ENCODE measurements around the gene RMDN2.

DNA sequence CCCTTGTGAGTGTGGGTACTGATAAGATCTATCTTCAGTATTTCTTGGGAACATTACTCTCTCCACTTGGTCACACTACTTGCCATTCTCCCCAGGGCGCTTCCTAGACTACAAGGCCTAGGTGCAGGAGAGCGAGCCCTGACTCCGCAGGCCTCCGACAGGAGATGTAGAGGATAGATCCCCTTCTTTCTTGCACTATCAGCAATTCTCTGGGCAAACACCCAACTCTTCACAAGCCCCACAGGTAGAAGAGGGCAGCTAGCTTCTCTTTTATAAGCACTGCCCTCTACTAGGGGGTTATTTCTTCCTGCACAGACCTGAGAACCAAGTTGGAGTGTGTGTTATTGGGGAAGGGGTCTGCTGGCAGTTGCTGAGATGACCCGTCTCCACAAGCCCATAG is 10.7 kb upstream of the RMDN2 start:
- TF ChIP-seq, protein P1, sequence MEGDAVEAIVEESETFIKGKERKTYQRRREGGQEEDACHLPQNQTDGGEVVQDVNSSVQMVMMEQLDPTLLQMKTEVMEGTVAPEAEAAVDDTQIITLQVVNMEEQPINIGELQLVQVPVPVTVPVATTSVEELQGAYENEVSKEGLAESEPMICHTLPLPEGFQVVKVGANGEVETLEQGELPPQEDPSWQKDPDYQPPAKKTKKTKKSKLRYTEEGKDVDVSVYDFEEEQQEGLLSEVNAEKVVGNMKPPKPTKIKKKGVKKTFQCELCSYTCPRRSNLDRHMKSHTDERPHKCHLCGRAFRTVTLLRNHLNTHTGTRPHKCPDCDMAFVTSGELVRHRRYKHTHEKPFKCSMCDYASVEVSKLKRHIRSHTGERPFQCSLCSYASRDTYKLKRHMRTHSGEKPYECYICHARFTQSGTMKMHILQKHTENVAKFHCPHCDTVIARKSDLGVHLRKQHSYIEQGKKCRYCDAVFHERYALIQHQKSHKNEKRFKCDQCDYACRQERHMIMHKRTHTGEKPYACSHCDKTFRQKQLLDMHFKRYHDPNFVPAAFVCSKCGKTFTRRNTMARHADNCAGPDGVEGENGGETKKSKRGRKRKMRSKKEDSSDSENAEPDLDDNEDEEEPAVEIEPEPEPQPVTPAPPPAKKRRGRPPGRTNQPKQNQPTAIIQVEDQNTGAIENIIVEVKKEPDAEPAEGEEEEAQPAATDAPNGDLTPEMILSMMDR (IDR thresholded peaks at IDR 0.05): no peak
- TF ChIP-seq POLR2AphosphoS5 (IDR thresholded peaks at IDR 0.05; ENCODE audit: low read depth, low read length): no peak
